HTERT RPE-1 (cell line): ENCODE measurements around the gene TRIM68.

ENCODE experiments used
- in situ Hi-C: fragments of 300-500 bp; cut with MboI; formaldehyde crosslinking; loops from 4 replicates; pipeline ENCODE4 v1.14.3; 2020; ENCODE audit warnings: low sequenced_read_pairs

Gene TRIM68

GRCh38 chr11:4607096-4607495, 935 bp downstream of the TRIM68 start:
- in situ Hi-C loops: no loop called here

- in situ Hi-C loops: no loop called here
Measured at GRCh38 chr11:4606231-4607015, 1.6 kb downstream of the TRIM68 start.

- in situ Hi-C loops: no loop called here
Measured at GRCh38 chr11:4605057-4605456, 3.0 kb downstream of the TRIM68 start.

GRCh38 chr11:4593739-4594138, 14.3 kb downstream of the TRIM68 start, which contains the start of gene OR52I1:
TSS of gene OR52I1 (plus strand) at chr11:4594039. CDS start at chr11:4594039, 0 bp downstream.
- in situ Hi-C loops: no loop called here

GRCh38 chr11:4589017-4589416, 19.0 kb downstream of the TRIM68 start:
- in situ Hi-C loops: no loop called here

- in situ Hi-C loops: no loop called here
Measured at GRCh38 chr11:4581443-4581842, 26.6 kb downstream of the TRIM68 start, which contains the start of gene OR52I2. TSS of gene OR52I2 (plus strand) at chr11:4581743.

- in situ Hi-C loops: no loop called here
Measured at GRCh38 chr11:4580124-4580523, 27.9 kb downstream of the TRIM68 start.

- in situ Hi-C loops: no loop called here
Measured at GRCh38 chr11:4578624-4579023, 29.4 kb downstream of the TRIM68 start.

GRCh38 chr11:4577761-4578160, 30.3 kb downstream of the TRIM68 start:
- in situ Hi-C loops: no loop called here

GRCh38 chr11:4576880-4577279, 31.2 kb downstream of the TRIM68 start:
- in situ Hi-C loops: no loop called here

GRCh38 chr11:4569075-4569474, 39.0 kb downstream of the TRIM68 start:
- in situ Hi-C loops: no loop called here

- in situ Hi-C loops: no loop called here
Measured at GRCh38 chr11:4565371-4565770, 42.7 kb downstream of the TRIM68 start.

GRCh38 chr11:4560467-4560866, 47.6 kb downstream of the TRIM68 start:
- in situ Hi-C loops: no loop called here

GRCh38 chr11:4559527-4560440, 48.2 kb downstream of the TRIM68 start:
- in situ Hi-C loops: no loop called here

- in situ Hi-C loops: no loop called here
Measured at GRCh38 chr11:4551346-4551979, 56.6 kb downstream of the TRIM68 start.
